ENCODE results near the gene CA4. TPM values are rescaled to one million over a fixed set of nuclear protein-coding genes. Genes with fewer than 3 reads are reported as not detected.

The CA4 gene
- total and polyA plus RNA-seq, 2 of the 8 experiments (the other 6 are each of a cell fraction or from before 2014, with no cell fraction given), result 3.6 to 4.2 TPM

- Histone ChIP-seq H3K4me2 (ENCODE audit: insufficient read depth in 1 of 2, low read depth in 2 of 2, low read length in 2 of 2) (no peak overlapping the region), H2BK120ac (replicated peaks; ENCODE audit: low read depth, low read length) (no peak overlapping the region), H3K4me1 (replicated peaks in 1 of 4; ENCODE audit: control insufficient read depth in 3 of 4, insufficient read depth in 4 of 4, low read length in 3 of 4) (peaks cover 7 to 31% (median 14%) of the 10 kb centered on the region in 4 experiments), H4K5ac (ENCODE audit: insufficient read length, low read depth, low read length) (no peak overlapping the region), H3K9me3 (ENCODE audit: insufficient read depth in 2 of 2, low read depth in 1 of 2, low read length in 1 of 2) (no peaks in the 10 kb centered on the region), H2BK5ac (ENCODE audit: low read depth, low read length) (no peak overlapping the region), H3K14ac (ENCODE audit: insufficient read length) (no peak overlapping the region), H3K23ac (ENCODE audit: insufficient read length) (no peak overlapping the region), H2AFZ (ENCODE audit: low read length) (no peak overlapping the region), H2BK20ac (ENCODE audit: low read length) (no peak overlapping the region), H3K23me2 (ENCODE audit: low read depth, low read length) (peaks cover 10% of the 10 kb centered on the region; the same call in 1 of the 2 replicates), H3K27me3 (replicated peaks in 1 of 4; ENCODE audit: control insufficient read depth in 3 of 4, extremely low read depth in 1 of 4, insufficient read depth in 3 of 4, low read length in 3 of 4) (peaks cover 3 to 23% (median 17%) of the 10 kb centered on the region in 4 experiments), H3K4me3 (ENCODE audit: extremely low read depth in 1 of 4, insufficient read depth in 2 of 4, low read depth in 3 of 4, low read length in 4 of 4) (no peak overlapping the region), H2AK5ac (ENCODE audit: low read depth, low read length) (0 out of 2 replicates have a peak overlapping the region, but pooled peaks have one; percentile 56), H3K18ac (ENCODE audit: extremely low read depth, low read length) (peak overlapping the region; percentile 32; the same call in 1 of the 2 replicates), H3K56ac (replicated peaks; ENCODE audit: insufficient read length, low read depth, low read length) (no peak overlapping the region), H3K9ac (replicated peaks in 1 of 4; ENCODE audit: extremely low read depth in 1 of 4, low read depth in 3 of 4, low read length in 3 of 4) (no peak overlapping the region; a peak in 2 of 7 replicates), H4K20me1 (replicated peaks in 1 of 2; ENCODE audit: control insufficient read depth in 1 of 2, insufficient read depth in 2 of 2, low read length in 2 of 2) (peaks cover 0 to 3% of the 10 kb centered on the region in 2 experiments), H2BK12ac (ENCODE audit: low read depth, low read length) (peak overlapping the region; percentile 4; the same call in 1 of the 2 replicates), H3K36me3 (ENCODE audit: control insufficient read depth in 2 of 4, insufficient read depth in 4 of 4, low read length in 3 of 4) (no peaks in the 10 kb centered on the region), H3K4ac (replicated peaks; ENCODE audit: insufficient read length, low read depth, low read length) (no peak overlapping the region), H4K91ac (replicated peaks; ENCODE audit: insufficient read length, low read length) (no peak overlapping the region), H3K79me1 (ENCODE audit: low read depth, low read length) (no peaks in the 10 kb centered on the region), H3K27ac (ENCODE audit: low read depth, low read length) (no peak overlapping the region), H3K79me2 (ENCODE audit: control insufficient read depth in 1 of 2, insufficient read depth in 2 of 2, low read length in 2 of 2) (no peaks in the 10 kb centered on the region), H2BK15ac (ENCODE audit: low read length) (no peak overlapping the region), H4K8ac (ENCODE audit: extremely low read depth, insufficient read depth, low read length) (no peak overlapping the region; the same call in none of the 2 replicates)
- 84% methylated on average over 14 of the region's 14 CpGs; no CpG with 5 or more reads in 1 of the 2 experiments for WGBS, 2 experiments (ENCODE audit: extremely low coverage in 1 of 2, insufficient coverage in 1 of 2, insufficient read length in 1 of 2, insufficient replicate concordance in 2 of 2, low coverage in 1 of 2, low lambda C conversion rate in 2 of 2, missing lambda C conversion rate in 1 of 2)
- FAIRE-seq (no peak), DNase-seq (ENCODE audit: low read depth in 1 of 2, low spot score in 2 of 2) (no peak)
- POLR2A ChIA-PET (ENCODE audit: partially characterized antibody), result interaction anchor here (0.6 to 1.6 kb wide), 2 partner anchors 14 to 244 kb away, joined by 4 read pairs; no protein-coding TSS in a partner anchor
- CTCF ChIA-PET (ENCODE audit: partially characterized antibody), result interaction anchor here (5.5 to 6.8 kb wide), 2 partner anchors 7 to 15 kb away, joined by 51 to 94 read pairs; no protein-coding TSS in a partner anchor
- TF ChIP-seq SP4 (IDR thresholded peaks at IDR 0.05; ENCODE audit: low read length), result no peak
- no peak for TF ChIP-seq CREB1 (IDR thresholded peaks at IDR 0.05)
- no peak for TF ChIP-seq SP1 (IDR thresholded peaks at IDR 0.05; ENCODE audit: low read depth, low read length)
- TF ChIP-seq CHD1 (IDR thresholded peaks at IDR 0.05; ENCODE audit: low read depth, low read length), result no peak
- TF ChIP-seq BACH1 (IDR thresholded peaks at IDR 0.05; ENCODE audit: low read length), result no peak
- TF ChIP-seq BCL11A (IDR thresholded peaks at IDR 0.05; ENCODE audit: low read depth in 2 of 2, low read length in 2 of 2), result no peak
- TF ChIP-seq KDM5A (IDR thresholded peaks at IDR 0.05; ENCODE audit: low read length), result no peak
- no peak for TF ChIP-seq BRCA1 (IDR thresholded peaks at IDR 0.05; ENCODE audit: low read depth, low read length)
- no peak for TF ChIP-seq FOSL1 (IDR thresholded peaks at IDR 0.05; ENCODE audit: insufficient read depth, low read depth, low read length)
- no peak for TF ChIP-seq SRF (IDR thresholded peaks at IDR 0.05; ENCODE audit: low read depth, low read length)
- TF ChIP-seq ATF2 (IDR thresholded peaks at IDR 0.05; ENCODE audit: low read length), result no peak
These were observed 5.0 kb downstream of the CA4 start for GRCh38 chr17:60154616-60155426.
